22Rv1 (cell line): ENCODE results near the gene WDR64.

Experiments
- H3K27ac ChIP-seq: fragments of 450-650 bp; 2 replicates; pipeline ENCODE4 v1.5.1; 2017
- ZFX ChIP-seq: fragments of 450-650 bp; IDR thresholded peaks from 2 replicates; pipeline ENCODE4 v1.6.1; 2017; ENCODE audit warnings: antibody characterized with exemption, borderline replicate concordance
- TF ChIP-seq, protein P1 (sequence below): fragments of 450-650 bp; IDR thresholded peaks from 2 replicates; pipeline ENCODE4 v1.5.1; 2017; ENCODE audit warnings: mild to moderate bottlenecking

Gene WDR64

DNA sequence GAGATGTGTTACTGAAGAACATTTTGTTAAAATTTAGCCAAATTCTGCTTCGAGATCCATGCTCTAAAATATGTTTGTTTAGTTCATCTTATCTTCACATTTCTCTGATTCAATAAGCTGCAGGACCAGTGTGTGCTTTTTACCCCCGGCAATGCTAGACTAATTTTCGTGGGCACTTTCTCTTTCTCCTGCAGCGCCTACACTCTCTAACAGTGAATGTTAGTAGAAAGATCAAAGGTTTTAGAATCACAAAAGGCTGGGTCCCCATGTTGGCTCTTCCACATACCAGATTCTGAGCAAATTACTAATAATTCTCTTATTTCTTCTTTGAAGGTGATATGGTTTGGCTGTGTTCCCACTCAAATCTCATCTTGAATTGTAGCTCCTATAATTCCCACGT, 20.4 kb upstream of the WDR64 start:
- H3K27ac ChIP-seq: no peak overlapping the region
- TF ChIP-seq, protein P1, sequence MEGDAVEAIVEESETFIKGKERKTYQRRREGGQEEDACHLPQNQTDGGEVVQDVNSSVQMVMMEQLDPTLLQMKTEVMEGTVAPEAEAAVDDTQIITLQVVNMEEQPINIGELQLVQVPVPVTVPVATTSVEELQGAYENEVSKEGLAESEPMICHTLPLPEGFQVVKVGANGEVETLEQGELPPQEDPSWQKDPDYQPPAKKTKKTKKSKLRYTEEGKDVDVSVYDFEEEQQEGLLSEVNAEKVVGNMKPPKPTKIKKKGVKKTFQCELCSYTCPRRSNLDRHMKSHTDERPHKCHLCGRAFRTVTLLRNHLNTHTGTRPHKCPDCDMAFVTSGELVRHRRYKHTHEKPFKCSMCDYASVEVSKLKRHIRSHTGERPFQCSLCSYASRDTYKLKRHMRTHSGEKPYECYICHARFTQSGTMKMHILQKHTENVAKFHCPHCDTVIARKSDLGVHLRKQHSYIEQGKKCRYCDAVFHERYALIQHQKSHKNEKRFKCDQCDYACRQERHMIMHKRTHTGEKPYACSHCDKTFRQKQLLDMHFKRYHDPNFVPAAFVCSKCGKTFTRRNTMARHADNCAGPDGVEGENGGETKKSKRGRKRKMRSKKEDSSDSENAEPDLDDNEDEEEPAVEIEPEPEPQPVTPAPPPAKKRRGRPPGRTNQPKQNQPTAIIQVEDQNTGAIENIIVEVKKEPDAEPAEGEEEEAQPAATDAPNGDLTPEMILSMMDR: no peak
- TF ChIP-seq ZFX: no peak

DNA sequence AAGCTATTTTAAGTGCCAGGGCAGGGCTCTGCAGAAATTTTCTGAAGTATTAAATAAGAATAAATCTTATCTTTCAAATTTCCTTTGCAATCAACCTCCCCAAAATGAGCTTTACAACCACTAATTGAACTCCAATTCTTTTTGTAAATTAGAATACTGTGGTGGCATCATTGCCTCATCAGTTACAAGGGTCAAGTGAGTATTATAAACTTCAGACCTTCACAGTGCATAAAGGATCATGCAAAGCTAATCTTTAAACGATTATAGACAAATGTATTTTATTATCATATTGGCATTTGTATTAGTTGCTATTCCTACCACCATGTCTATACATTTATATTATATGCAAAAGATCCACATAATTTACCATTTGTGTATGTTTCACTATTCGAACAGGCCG, 19.1 kb upstream of the WDR64 start:
- H3K27ac ChIP-seq: no peak overlapping the region
- no peak for TF ChIP-seq ZFX
- TF ChIP-seq, protein P1: no peak

DNA sequence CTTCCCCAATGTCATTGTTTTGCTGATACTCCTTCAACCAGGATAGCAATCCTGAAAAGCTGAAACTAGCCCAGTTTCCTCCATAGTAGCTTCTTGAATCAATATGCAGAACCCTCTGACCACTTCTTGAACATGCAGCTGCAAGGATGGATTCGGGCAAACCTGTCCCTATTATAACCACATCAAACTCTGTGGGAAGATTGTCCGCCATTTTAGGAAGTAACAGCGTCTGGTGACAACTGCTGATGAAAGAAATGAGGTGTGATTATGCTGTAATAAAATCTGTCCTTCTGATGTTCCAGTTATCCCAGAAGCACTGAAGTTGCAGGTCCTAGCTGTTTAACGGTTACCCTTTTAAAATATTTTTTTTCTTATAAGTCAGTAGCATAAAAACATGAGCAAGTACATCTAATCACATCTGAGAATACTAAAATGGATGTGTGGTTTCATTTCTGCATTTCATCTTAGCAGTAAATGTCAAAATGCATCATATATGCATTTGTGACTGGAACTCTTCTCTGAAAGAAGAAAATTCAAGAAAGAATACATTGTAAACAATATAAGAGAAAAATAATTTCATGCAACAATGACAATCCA, 16.4 kb upstream of the WDR64 start:
- TF ChIP-seq, protein P1: no peak
- no peak for TF ChIP-seq ZFX
- no peak overlapping the region for H3K27ac ChIP-seq

DNA sequence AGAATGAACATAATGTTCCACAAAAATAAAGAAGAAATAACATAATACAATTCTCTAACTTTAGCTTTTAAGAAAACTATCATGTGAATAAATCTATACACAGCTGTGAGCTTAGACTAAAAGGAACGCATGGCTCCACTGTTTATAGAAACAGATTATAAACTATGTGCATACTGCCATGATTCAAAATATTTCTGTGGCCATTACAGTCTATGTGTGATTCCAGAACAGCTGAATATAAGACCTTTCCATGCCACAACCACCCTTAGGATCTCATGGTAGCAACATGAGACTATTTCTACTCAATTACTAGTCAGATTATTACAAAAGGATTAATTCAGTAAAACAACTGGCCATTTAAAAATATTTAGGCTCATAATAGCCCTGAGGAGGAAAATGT, 15.8 kb upstream of the WDR64 start:
- H3K27ac ChIP-seq: no peak overlapping the region
- no peak for TF ChIP-seq ZFX
- TF ChIP-seq, protein P1: no peak

DNA sequence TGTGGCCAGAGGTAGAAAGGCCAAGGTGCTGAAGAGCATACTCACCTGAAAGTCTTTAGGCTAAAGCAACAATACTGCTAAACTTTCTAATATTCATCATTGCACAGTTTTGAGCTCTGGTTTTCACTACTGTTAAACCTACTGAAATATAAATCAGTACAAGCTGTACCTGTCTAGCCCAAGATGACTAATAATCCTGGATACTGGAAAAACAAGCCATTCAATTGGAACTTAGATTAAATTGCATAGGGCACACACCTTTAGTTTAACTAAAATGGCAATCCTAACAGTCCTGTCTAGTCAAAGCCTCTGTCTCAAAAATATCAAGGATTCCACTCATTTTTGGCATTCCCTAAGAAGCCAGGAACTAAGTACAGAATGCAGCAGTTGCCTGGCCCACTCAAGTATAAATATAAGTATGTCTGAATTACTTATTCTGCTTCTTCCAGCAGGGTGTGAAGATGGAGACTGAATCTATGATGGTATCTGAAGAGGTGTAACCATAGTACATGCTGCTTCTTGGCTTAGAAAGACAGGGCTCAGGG, 15.0 kb upstream of the WDR64 start:
- H3K27ac ChIP-seq: no peak overlapping the region
- TF ChIP-seq, protein P1: no peak
- no peak for TF ChIP-seq ZFX

DNA sequence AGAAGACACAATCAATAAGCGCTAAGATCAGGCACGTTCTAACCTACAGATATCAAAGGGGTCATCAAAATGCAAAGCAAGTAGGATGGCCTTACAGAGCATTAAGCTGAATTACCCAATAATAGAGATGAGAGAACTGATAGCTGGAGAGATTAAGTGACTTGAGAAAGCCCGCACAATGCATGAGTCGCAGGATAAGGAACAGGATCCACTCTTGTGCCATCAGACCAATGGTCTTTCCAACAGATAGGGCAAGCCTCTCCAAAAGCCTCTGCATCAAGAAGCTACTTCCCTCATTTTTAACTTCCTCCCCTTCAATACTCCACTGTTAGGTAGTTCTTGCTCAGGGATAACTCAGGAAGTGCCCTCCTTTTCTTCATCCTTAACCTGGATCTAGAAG, 14.5 kb upstream of the WDR64 start:
- TF ChIP-seq ZFX: no peak
- no peak overlapping the region for H3K27ac ChIP-seq

DNA sequence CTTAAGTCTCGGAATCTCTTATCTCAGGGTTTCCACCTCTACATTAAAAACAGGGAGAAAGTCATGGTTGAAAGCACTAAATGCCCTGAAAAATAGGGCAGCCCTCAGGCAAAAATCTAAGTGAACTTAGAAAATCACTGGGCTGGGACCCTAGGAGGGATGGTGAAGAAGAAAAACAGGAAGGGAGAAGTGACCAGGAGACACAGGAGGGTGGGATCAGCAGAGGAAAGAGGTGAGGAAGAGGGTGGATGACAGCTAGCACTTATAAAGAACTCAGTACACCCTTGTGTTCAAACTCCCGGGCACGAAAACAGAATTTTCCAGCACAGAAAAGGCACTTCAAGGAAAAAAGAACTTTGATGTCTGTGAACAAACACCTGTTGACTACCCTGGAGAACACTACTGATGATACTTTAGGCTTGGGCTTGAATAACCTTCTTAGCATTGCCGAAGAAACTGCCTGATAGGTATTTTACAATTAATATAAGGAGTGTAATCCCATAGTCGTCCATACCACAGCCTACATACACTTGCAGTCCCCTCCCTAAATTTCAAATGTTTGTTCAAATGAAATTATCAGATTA, 13.9 kb upstream of the WDR64 start:
- H3K27ac ChIP-seq: no peak overlapping the region
- TF ChIP-seq, protein P1: no peak
- no peak for TF ChIP-seq ZFX
